WTC11 (cell line): ENCODE data around the gene CPSF7. TPM values are rescaled to one million over a fixed set of nuclear protein-coding genes. Genes with fewer than 3 reads are reported as not detected.

Experiments used
- ATAC-seq: fragments of 200-7000 bp; cut with Tn5 transposase; 2 replicates; pipeline ENCODE4 v1.10.0; 2021; ENCODE audit warnings: mild to moderate bottlenecking, moderate library complexity
- CTCF ChIA-PET: fragments of 300-600 bp; sonication (Branson Sonifier 250); formaldehyde crosslinking; loops from one replicate; lab custom pipeline; 2021; ENCODE audit warnings: antibody characterized with exemption; lab: Charles Lee
- POLR2A ChIA-PET: fragments of 350-600 bp; sonication (Branson Sonifier 250); formaldehyde crosslinking; loops from one replicate; lab custom pipeline; 2021; ENCODE audit warnings: antibody characterized with exemption; lab: Charles Lee
- DNase-seq: peaks from one replicate; pipeline ENCODE4 v3.0.0; 2021; ENCODE audit warnings: low spot score
- H3K27ac Mint-ChIP-seq: 2 replicates; pipeline ENCODE4 v1.8.0; 2021; ENCODE audit warnings: mixed read lengths
- H3K27me3 Mint-ChIP-seq: 2 replicates; pipeline ENCODE4 v1.8.0; 2021; ENCODE audit warnings: low read depth, mild to moderate bottlenecking, moderate library complexity, mixed read lengths
- H3K36me3 Mint-ChIP-seq: 2 replicates; pipeline ENCODE4 v1.8.0; 2021; ENCODE audit warnings: mixed read lengths
- H3K4me1 Mint-ChIP-seq: 2 replicates; pipeline ENCODE4 v1.8.0; 2022; ENCODE audit warnings: mixed read lengths
- H3K4me3 Mint-ChIP-seq: 2 replicates; pipeline ENCODE4 v1.8.0; 2021; ENCODE audit warnings: mild to moderate bottlenecking, moderate library complexity, mixed read lengths
- H3K9me3 Mint-ChIP-seq: 2 replicates; pipeline ENCODE4 v1.8.0; 2021; ENCODE audit warnings: mixed read lengths
- IRF1 ChIP-seq: sonication (generic); formaldehyde crosslinking; IDR thresholded peaks from 2 replicates; pipeline ENCODE4 v1.8.0; 2023; ENCODE audit warnings: missing genetic modification reagents
- JAZF1 ChIP-seq: fragments of 250-450 bp; sonication (Bioruptor Pico); IDR thresholded peaks from 2 replicates; pipeline ENCODE4 v1.9.0; 2021; ENCODE audit warnings: moderate library complexity, mild to moderate bottlenecking, inconsistent platforms
- NFYB ChIP-seq: sonication (generic); formaldehyde crosslinking; conservative IDR thresholded peaks from 2 replicates; pipeline ENCODE4 v1.8.0; 2022; ENCODE audit warnings: low read depth, missing genetic modification reagents
- NR1H2 ChIP-seq: sonication (generic); formaldehyde crosslinking; IDR thresholded peaks from 2 replicates; pipeline ENCODE4 v1.9.0; 2021; ENCODE audit warnings: mild to moderate bottlenecking, moderate library complexity, missing genetic modification reagents
- PREB ChIP-seq: sonication (generic); formaldehyde crosslinking; IDR thresholded peaks from 2 replicates; pipeline ENCODE4 v1.8.1; 2022; ENCODE audit warnings: mild to moderate bottlenecking, missing genetic modification reagents, moderate library complexity, borderline replicate concordance
- PRRX2 ChIP-seq: fragments of 250-450 bp; sonication (Bioruptor Pico); IDR thresholded peaks from 2 replicates; pipeline ENCODE4 v1.8.0; 2021; ENCODE audit warnings: mild to moderate bottlenecking
- SMAD4 ChIP-seq: sonication (generic); formaldehyde crosslinking; IDR thresholded peaks from 2 replicates; pipeline ENCODE4 v1.8.0; 2022; ENCODE audit warnings: mild to moderate bottlenecking, missing genetic modification reagents
- TEAD4 ChIP-seq: sonication (generic); formaldehyde crosslinking; IDR thresholded peaks from 2 replicates; pipeline ENCODE4 v1.8.0; 2022; ENCODE audit warnings: mild to moderate bottlenecking, missing genetic modification reagents
- ZBTB21 ChIP-seq: sonication (generic); formaldehyde crosslinking; IDR thresholded peaks from 2 replicates; pipeline ENCODE4 v1.8.1; 2023; ENCODE audit warnings: mild to moderate bottlenecking, missing genetic modification reagents, borderline replicate concordance
- ZNF121 ChIP-seq: sonication (generic); formaldehyde crosslinking; IDR thresholded peaks from 2 replicates; pipeline ENCODE4 v1.8.0; 2023; ENCODE audit warnings: missing genetic modification reagents
- ZNF138 ChIP-seq: sonication (generic); formaldehyde crosslinking; conservative IDR thresholded peaks from 2 replicates; pipeline ENCODE4 v1.8.1; 2022; ENCODE audit warnings: mild to moderate bottlenecking, moderate library complexity, missing genetic modification reagents
- ZNF281 ChIP-seq: sonication (generic); formaldehyde crosslinking; IDR thresholded peaks from 2 replicates; pipeline ENCODE4 v1.8.0; 2023; ENCODE audit warnings: mild to moderate bottlenecking, missing genetic modification reagents
- ZNF416 ChIP-seq: fragments of 250-450 bp; sonication (Bioruptor Pico); IDR thresholded peaks from 2 replicates; pipeline ENCODE4 v1.9.0; 2021; ENCODE audit warnings: mild to moderate bottlenecking, inconsistent platforms
- total RNA-seq: library from RNA; stranded (reverse); gene quantifications from 3 replicates; pipeline ENCODE4 v1.2.3, GENCODE V29; 2021
- TF ChIP-seq, protein P1 (sequence below): sonication (generic); formaldehyde crosslinking; IDR thresholded peaks from 2 replicates; pipeline ENCODE4 v1.8.1; 2023; ENCODE audit warnings: mild to moderate bottlenecking, moderate library complexity, missing genetic modification reagents
- TF ChIP-seq, protein P2 (sequence below): fragments of 250-450 bp; sonication (Bioruptor Pico); conservative IDR thresholded peaks from 2 replicates; pipeline ENCODE4 v1.9.0; 2021; ENCODE audit warnings: mild to moderate bottlenecking
- TF ChIP-seq, protein P3 (sequence below): sonication (generic); formaldehyde crosslinking; IDR thresholded peaks from 2 replicates; pipeline ENCODE4 v1.8.0; 2022; ENCODE audit warnings: mild to moderate bottlenecking, missing genetic modification reagents
- TF ChIP-seq, protein P4 (sequence below): sonication (generic); formaldehyde crosslinking; IDR thresholded peaks from 2 replicates; pipeline ENCODE4 v1.8.0; 2022; ENCODE audit warnings: mild to moderate bottlenecking, missing genetic modification reagents
- TF ChIP-seq, protein P5 (sequence below): fragments of 250-450 bp; sonication (Bioruptor Pico); IDR thresholded peaks from 2 replicates; pipeline ENCODE4 v1.8.0; 2021; ENCODE audit warnings: mild to moderate bottlenecking
- TF ChIP-seq, protein P6 (sequence below): sonication (generic); formaldehyde crosslinking; IDR thresholded peaks from 2 replicates; pipeline ENCODE4 v1.8.1; 2023; ENCODE audit warnings: mild to moderate bottlenecking, missing genetic modification reagents

CPSF7 gene
- total RNA-seq, 1 experiment from 2014 or later: 88.3 TPM

GRCh38 chr11:61442616-61443015 is 12.8 kb upstream of the CPSF7 start:
- H3K27me3 Mint-ChIP-seq: no peaks in the 10 kb centered on the region
- no peak for DNase-seq
- POLR2A ChIA-PET: no interaction called here
- TF ChIP-seq ZNF138 (CRISPR knock-in tag): no peak
- TF ChIP-seq, protein P1, sequence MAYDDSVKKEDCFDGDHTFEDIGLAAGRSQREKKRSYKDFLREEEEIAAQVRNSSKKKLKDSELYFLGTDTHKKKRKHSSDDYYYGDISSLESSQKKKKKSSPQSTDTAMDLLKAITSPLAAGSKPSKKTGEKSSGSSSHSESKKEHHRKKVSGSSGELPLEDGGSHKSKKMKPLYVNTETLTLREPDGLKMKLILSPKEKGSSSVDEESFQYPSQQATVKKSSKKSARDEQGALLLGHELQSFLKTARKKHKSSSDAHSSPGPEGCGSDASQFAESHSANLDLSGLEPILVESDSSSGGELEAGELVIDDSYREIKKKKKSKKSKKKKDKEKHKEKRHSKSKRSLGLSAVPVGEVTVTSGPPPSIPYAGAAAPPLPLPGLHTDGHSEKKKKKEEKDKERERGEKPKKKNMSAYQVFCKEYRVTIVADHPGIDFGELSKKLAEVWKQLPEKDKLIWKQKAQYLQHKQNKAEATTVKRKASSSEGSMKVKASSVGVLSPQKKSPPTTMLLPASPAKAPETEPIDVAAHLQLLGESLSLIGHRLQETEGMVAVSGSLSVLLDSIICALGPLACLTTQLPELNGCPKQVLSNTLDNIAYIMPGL: no peak
- no peak for TF ChIP-seq PRRX2
- TF ChIP-seq NFYB (CRISPR knock-in tag): no peak
- TF ChIP-seq SMAD4 (CRISPR knock-in tag): no peak
- TF ChIP-seq, protein P2, sequence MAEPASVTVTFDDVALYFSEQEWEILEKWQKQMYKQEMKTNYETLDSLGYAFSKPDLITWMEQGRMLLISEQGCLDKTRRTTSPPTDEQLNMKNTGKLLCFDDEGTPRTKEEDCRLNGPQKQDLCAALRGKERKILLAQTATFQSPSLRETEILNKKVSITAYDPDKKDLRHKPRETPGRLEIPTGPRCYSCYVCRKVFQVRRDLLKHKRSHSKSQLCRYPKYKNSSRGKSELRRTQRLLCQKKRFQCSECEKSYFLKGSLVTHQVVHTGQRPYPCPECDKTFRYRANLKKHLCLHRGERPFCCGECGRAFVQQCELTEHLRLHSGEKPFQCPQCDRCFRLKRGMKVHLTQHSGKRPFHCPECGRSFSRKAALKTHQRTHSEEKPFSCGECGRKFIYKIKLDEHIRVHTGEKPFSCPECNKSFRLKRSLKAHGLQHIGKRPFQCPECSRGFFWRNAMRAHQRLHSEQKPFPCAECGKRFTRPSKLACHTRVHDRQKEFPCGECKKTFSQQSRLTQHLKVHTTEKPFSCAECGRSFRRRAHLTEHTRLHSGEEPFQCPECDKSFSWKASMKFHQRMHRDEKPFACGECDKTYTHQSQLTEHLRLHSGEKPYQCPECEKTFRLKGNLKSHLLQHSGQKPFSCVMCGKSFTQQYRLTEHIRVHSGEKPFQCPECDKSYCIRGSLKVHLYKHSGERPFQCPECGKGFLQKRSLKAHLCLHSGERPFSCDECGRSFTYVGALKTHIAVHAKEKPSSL: no peak
- no peak for TF ChIP-seq ZNF416 (CRISPR knock-in tag)
- TF ChIP-seq ZBTB21 (CRISPR knock-in tag): no peak
- TF ChIP-seq, protein P3, sequence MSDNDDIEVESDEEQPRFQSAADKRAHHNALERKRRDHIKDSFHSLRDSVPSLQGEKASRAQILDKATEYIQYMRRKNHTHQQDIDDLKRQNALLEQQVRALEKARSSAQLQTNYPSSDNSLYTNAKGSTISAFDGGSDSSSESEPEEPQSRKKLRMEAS (CRISPR knock-in tag): no peak
- no peak for TF ChIP-seq TEAD4 (CRISPR knock-in tag)
- no peak for TF ChIP-seq IRF1 (CRISPR knock-in tag)
- no peak for TF ChIP-seq PREB (CRISPR knock-in tag)
- TF ChIP-seq, all 79 proteins: peak for 0
- CTCF ChIA-PET: interaction anchor here (1.4 kb wide), 1 partner anchor 75 kb away, joined by 4 read pairs; no protein-coding TSS in a partner anchor
- no peaks in the 10 kb centered on the region for H3K9me3 Mint-ChIP-seq
- H3K36me3 Mint-ChIP-seq: peaks cover 66% of the 10 kb centered on the region
- H3K27ac Mint-ChIP-seq: no peak overlapping the region
- no peak for ATAC-seq
- H3K4me1 Mint-ChIP-seq: no peaks in the 10 kb centered on the region
- no peak overlapping the region for H3K4me3 Mint-ChIP-seq

DNA sequence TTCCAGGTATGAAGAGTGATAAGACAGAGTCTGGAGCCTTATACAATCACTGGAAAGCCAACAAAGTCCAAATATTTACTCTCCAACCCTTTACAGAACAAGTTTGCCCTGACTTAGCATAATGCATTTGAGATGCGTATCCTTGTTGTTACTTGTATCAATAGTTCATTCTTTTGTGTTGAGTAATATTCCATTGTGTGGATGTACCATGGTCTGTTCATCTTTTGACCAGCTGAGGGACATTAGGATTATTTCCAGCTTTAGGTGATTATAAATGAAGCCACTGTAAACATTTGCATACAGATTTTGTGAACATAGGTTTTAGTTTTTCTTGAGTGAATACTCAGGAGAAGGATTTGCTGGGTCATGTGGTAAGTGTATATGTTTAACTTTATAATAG is 9.8 kb upstream of the CPSF7 start:
- peaks cover 7% of the 10 kb centered on the region for H3K4me1 Mint-ChIP-seq
- POLR2A ChIA-PET: no interaction called here
- no peaks in the 10 kb centered on the region for H3K27me3 Mint-ChIP-seq
- no peak overlapping the region for H3K27ac Mint-ChIP-seq
- DNase-seq (no peak), ATAC-seq (no peak)
- H3K36me3 Mint-ChIP-seq: peaks cover 70% of the 10 kb centered on the region
- TF ChIP-seq, protein P4, sequence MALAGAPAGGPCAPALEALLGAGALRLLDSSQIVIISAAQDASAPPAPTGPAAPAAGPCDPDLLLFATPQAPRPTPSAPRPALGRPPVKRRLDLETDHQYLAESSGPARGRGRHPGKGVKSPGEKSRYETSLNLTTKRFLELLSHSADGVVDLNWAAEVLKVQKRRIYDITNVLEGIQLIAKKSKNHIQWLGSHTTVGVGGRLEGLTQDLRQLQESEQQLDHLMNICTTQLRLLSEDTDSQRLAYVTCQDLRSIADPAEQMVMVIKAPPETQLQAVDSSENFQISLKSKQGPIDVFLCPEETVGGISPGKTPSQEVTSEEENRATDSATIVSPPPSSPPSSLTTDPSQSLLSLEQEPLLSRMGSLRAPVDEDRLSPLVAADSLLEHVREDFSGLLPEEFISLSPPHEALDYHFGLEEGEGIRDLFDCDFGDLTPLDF: no peak
- TF ChIP-seq, protein P5, sequence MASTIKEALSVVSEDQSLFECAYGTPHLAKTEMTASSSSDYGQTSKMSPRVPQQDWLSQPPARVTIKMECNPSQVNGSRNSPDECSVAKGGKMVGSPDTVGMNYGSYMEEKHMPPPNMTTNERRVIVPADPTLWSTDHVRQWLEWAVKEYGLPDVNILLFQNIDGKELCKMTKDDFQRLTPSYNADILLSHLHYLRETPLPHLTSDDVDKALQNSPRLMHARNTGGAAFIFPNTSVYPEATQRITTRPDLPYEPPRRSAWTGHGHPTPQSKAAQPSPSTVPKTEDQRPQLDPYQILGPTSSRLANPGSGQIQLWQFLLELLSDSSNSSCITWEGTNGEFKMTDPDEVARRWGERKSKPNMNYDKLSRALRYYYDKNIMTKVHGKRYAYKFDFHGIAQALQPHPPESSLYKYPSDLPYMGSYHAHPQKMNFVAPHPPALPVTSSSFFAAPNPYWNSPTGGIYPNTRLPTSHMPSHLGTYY (CRISPR knock-in tag): no peak
- TF ChIP-seq ZNF281 (CRISPR knock-in tag): no peak
- no peak for TF ChIP-seq NR1H2 (CRISPR knock-in tag)
- TF ChIP-seq ZNF121 (CRISPR knock-in tag): no peak
- TF ChIP-seq JAZF1 (CRISPR knock-in tag): no peak
- TF ChIP-seq, protein P6, sequence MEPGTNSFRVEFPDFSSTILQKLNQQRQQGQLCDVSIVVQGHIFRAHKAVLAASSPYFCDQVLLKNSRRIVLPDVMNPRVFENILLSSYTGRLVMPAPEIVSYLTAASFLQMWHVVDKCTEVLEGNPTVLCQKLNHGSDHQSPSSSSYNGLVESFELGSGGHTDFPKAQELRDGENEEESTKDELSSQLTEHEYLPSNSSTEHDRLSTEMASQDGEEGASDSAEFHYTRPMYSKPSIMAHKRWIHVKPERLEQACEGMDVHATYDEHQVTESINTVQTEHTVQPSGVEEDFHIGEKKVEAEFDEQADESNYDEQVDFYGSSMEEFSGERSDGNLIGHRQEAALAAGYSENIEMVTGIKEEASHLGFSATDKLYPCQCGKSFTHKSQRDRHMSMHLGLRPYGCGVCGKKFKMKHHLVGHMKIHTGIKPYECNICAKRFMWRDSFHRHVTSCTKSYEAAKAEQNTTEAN: no peak
- H3K9me3 Mint-ChIP-seq: no peaks in the 10 kb centered on the region
- CTCF ChIA-PET: interaction anchor here (1.8 kb wide), 1 partner anchor 92 kb away, joined by 5 read pairs; no protein-coding TSS in a partner anchor
- no peak overlapping the region for H3K4me3 Mint-ChIP-seq
